PFSK-1 (cell line): ENCODE results near the gene EYA2.

Experiments used
- FOXP2 ChIP-seq: optimal IDR thresholded peaks from 2 replicates; pipeline ENCODE3; 2011; ENCODE audit warnings: borderline replicate concordance, control low read depth, inconsistent platforms; ENCODE audit not compliant: insufficient read depth; ENCODE audit errors: extremely low read length, extremely low read depth
- POLR2AphosphoS5 ChIP-seq: IDR thresholded peaks from 2 replicates; pipeline ENCODE4 v1.6.1; 2012; ENCODE audit warnings: low read depth, mild to moderate bottlenecking, control low read depth, low read length, moderate library complexity
- SIN3A ChIP-seq: IDR thresholded peaks from 2 replicates; pipeline ENCODE4 v1.6.1; 2012; ENCODE audit warnings: mild to moderate bottlenecking, low read length, moderate library complexity, borderline replicate concordance; ENCODE audit not compliant: insufficient read depth
- TAF1 ChIP-seq: IDR thresholded peaks from 2 replicates; pipeline ENCODE4 v1.6.1; 2012; ENCODE audit warnings: low read length, control low read depth, borderline replicate concordance; ENCODE audit not compliant: insufficient read depth
- TF ChIP-seq, protein P1 (sequence below), 2 experiments: IDR thresholded peaks; 2 replicates each; pipeline versions ENCODE4 v1.6.1 to v1.8.0; 2011 to 2012; ENCODE audit warnings: low read depth in 2 of 2, low read length in 2 of 2, control low read depth in 1 of 2, inconsistent platforms in 1 of 2, mild to moderate bottlenecking in 1 of 2, moderate library complexity in 1 of 2; ENCODE audit not compliant: insufficient read depth in 1 of 2

EYA2 gene

GRCh38 chr20:47090835-47091234, 196.2 kb downstream of the EYA2 start:
- TF ChIP-seq, protein P1, sequence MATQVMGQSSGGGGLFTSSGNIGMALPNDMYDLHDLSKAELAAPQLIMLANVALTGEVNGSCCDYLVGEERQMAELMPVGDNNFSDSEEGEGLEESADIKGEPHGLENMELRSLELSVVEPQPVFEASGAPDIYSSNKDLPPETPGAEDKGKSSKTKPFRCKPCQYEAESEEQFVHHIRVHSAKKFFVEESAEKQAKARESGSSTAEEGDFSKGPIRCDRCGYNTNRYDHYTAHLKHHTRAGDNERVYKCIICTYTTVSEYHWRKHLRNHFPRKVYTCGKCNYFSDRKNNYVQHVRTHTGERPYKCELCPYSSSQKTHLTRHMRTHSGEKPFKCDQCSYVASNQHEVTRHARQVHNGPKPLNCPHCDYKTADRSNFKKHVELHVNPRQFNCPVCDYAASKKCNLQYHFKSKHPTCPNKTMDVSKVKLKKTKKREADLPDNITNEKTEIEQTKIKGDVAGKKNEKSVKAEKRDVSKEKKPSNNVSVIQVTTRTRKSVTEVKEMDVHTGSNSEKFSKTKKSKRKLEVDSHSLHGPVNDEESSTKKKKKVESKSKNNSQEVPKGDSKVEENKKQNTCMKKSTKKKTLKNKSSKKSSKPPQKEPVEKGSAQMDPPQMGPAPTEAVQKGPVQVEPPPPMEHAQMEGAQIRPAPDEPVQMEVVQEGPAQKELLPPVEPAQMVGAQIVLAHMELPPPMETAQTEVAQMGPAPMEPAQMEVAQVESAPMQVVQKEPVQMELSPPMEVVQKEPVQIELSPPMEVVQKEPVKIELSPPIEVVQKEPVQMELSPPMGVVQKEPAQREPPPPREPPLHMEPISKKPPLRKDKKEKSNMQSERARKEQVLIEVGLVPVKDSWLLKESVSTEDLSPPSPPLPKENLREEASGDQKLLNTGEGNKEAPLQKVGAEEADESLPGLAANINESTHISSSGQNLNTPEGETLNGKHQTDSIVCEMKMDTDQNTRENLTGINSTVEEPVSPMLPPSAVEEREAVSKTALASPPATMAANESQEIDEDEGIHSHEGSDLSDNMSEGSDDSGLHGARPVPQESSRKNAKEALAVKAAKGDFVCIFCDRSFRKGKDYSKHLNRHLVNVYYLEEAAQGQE (IDR thresholded peaks at IDR 0.05; ENCODE audit: insufficient read depth in 1 of 2, low read depth in 2 of 2, low read length in 2 of 2), result no peak
- TF ChIP-seq SIN3A, result no peak
- TF ChIP-seq TAF1, result no peak
- TF ChIP-seq FOXP2, result no peak
- TF ChIP-seq POLR2AphosphoS5, result no peak

DNA sequence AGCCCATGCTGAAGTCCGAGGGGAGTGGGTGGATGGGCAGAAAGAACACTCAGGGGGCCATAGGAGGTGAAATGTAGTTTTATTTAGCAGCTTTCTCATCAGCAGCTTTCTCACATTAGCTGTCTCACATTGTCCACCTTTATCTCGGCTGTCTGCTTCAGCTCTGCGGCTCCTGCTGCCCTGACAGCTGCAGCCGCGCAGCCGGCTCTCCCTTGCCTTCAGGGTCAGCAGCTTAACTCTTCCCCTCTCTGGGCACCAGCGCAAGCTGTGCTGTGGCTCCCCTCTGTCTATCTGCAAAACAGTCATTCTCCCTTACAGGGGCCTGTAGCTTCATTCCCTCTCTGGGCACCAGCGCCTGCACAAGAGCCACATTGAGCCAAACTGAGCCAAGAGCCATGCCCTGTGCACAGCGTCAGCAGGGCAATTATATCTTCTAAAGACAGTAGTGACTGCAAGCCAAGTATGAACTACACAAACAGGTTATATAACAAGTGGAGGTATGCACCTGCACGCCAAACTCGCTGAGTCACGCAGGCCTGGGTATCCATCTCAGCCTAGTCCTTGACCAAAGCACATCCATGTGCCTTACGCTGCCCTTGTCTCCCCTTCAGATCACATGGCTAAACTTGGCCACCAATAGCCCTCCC, 198.8 kb downstream of the EYA2 start:
- TF ChIP-seq, protein P1 (IDR thresholded peaks at IDR 0.05; ENCODE audit: insufficient read depth in 1 of 2, low read depth in 2 of 2, low read length in 2 of 2), result no peak
- TF ChIP-seq TAF1 (no peak), FOXP2 (no peak), POLR2AphosphoS5 (no peak), SIN3A (no peak)

DNA sequence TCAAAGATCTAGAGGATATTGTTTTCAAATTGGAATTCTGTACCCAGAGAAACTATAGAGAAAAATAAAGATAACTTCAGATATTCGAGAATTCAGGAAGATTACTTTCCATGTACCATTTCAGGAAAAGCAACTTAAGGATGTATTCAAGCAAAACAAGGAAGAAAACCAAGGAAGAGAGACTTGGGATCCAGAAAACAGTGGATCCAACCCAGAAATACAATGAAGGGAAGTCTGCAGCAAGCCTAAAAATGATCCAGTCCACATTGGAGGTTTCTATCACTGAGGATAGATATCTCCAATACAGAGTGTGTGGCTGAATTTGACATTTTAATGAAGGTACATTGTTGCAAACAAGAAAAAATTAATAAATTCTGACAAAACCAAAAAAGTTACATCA, 201.0 kb downstream of the EYA2 start:
- TF ChIP-seq POLR2AphosphoS5, result no peak
- TF ChIP-seq SIN3A, result no peak
- TF ChIP-seq, protein P1 (IDR thresholded peaks at IDR 0.05; ENCODE audit: insufficient read depth in 1 of 2, low read depth in 2 of 2, low read length in 2 of 2), result no peak
- no peak for TF ChIP-seq TAF1
- TF ChIP-seq FOXP2, result no peak

DNA sequence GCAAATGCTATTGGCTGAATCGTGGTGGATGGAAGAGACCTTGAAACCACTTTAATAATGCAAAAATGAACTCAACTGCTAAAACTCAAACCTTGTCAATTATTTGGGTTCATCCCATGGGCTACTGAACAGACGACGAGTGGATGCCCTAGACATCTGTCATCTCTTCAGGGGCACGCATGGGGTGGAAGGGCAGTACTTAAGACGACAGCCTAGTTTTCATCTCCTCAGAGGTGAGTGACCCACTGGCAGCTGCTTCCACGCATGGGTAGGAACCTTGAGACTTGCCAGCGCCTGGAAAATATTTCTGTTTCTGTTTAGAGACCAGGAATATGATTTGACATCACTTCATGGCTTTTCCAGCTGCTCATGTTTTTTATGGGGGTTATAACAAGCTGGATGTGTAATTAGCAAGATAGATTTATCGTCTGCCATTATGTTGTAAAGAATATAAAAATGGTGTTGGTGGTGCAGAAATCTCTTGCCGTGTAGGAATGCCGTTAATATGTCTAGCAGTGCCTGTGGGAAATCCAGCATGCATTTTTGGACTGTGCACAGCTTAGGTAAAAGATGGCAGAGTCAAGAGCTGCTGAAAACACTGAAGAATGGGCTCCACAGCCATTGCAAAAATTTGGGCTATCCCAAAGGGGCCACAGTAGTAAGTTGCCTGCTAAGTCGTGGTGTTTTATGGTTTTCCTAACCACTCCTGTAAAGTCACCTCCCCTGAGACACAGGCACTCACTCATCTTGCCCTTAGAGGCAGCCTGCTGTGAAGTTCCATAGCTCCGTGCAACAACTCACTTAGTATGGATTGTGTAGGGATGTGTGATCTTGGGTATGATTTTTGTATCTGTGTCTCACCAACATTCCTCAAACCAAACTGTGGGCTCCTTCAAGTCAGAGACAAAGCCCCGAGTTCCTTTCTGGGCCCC, 203.3 kb downstream of the EYA2 start:
- no peak for TF ChIP-seq FOXP2
- no peak for TF ChIP-seq SIN3A
- no peak for TF ChIP-seq POLR2AphosphoS5
- TF ChIP-seq, protein P1 (IDR thresholded peaks at IDR 0.05; ENCODE audit: insufficient read depth in 1 of 2, low read depth in 2 of 2, low read length in 2 of 2), result no peak
- TF ChIP-seq TAF1, result no peak
